HG03280 (cell line): ENCODE measurements around the gene CAVIN2.
A peak's percentile ranks its signal among the peaks of the same experiment; 100 is the strongest.

Source experiments
- ATAC-seq: cut with Tn5 transposase; IDR thresholded peaks from one replicate; pipeline ENCODE4 v1.9.1; 2021; ENCODE audit warnings: mild to moderate bottlenecking, moderate library complexity; ENCODE audit not compliant: unreplicated experiment

CAVIN2 gene

GRCh38 chr2:191840921-191841320, 6.0 kb downstream of the CAVIN2 start:
- no peak for ATAC-seq

DNA sequence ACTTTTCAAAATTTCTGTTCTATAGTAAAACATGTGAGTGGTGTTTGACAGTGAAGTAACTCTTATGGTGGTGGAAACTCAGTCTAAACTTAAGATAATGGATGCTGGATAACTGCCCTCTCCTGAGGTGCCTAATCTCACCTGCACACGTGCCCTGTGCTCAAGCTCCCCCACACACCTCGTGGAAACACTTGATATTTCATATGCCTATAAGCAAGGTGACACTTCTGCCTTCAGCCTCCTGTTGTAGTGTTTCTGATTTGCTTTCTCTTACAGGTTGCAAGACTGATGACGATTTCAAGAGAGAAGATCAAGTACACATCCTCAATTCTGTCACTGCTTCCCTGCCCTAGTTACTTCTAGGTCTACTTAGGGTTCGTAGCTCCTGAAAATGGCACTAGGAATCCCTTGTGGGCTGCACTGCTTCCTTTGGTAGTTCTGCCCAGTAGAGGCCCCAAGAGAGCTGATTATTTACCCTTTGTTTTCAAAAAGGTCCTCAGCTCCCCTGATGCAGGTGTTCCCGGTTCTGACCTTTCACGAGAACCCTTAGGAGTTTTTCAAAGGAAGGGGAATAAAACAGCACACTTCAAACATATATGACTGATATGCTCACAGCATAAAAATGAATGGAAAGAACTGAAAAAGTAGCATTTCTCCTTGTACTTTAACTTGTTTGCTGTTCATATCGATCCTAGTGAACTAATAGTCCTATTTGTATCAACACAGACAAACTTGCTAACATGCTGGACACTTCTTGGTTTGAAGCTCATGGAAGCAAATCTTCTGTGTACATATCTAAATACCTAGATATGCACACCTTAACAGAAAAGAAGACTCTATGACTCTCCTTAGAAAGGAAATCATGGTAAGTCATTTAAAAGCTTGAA, 6.7 kb downstream of the CAVIN2 start:
- no peak for ATAC-seq

- no peak for ATAC-seq
These were observed 8.4 kb downstream of the CAVIN2 start for GRCh38 chr2:191838526-191838925.

GRCh38 chr2:191836853-191837769, 9.8 kb downstream of the CAVIN2 start:
- no peak for ATAC-seq

DNA sequence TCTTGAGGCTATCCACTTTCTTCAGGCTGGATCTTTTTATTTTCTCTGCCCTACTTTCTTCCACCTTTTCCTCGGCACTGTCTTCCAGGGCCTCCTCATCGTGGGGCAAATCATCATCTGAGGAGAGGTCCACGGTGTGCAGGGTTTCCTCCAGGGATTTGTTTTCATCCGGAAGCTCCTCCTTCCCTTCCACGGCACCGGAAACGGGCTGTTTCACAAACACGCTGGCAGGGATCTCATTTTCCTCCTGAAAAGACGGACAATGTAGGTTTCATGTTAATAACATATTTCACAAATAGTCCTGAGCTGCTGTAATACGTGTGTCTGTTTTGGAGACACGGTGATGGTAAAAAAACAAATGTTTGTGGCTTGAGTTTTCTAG, 10.4 kb downstream of the CAVIN2 start:
- ATAC-seq = no peak

DNA sequence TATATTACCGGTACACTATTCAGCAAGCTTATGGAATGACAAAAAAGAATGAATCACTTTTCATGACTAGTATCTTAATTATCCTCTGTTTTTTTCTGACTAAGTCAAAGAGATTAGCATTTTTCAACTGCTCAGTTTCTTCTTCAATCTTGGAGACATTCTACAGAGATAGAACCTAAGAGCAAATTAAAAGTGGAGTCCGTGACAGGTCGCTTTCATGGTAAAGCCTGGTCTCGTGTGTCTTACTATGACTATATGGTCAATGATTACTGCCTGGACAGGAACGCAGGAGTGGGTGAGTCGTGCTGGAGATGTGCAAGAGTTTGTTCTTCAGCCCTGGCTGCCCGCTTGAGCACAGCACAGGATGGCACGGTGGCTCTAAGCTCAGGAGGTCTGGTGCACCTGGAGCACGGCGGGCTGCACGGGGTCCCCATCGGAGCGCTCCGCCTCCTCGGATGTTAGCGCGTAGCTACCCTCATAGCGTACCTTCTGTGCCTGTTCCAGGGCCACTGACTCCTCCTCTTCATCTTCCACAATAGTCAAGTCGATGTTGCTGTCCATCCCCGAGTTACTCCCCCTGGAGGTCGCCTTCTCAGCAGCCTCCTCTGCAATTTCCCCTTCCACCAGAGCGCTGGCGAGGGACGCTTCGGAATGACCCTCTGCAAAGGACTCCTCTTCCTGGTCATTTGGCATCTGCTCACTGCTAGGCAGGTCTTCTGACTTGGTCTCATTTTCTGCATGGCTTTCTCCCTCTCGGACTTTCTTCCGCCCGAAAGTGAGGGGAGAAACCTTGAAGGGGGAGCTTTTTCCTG, 11.1 kb downstream of the CAVIN2 start:
- no peak for ATAC-seq

DNA sequence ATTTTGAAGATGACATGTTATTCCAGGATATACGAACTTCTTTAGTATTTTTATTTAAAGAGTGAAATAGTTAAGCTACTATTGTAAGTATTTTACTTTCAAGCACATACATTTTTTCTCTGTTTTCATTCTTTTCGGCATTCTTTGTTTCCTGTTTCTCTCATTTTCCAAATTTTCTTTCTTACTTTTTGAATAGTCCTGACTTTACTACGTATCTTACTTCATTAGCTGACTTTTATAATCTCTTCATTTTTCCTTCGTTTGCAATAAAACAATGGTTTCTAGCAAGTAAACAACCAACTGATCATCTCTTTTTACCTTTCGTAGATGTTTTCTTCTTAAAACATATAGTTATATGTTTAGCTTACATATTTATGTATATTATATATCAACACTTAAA, 11.8 kb downstream of the CAVIN2 start:
- ATAC-seq = no peak

DNA sequence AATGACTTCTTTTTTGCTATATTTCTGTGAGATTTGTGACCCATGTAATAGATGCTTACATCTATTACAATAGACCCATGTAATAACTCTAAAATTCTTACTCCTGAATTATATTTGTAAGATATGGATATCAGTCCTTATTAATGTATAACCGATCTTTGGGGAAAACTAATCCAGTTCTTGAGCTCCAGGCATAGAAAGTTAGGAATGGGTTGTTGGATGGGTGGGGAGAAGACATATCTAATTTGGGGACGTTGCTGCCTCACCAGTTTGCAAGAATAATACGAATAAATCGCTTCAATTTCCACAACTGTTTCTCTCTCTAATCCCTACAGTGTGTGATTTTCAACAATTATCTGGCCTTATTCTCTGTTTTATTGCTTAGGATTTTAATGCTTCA, 13.5 kb downstream of the CAVIN2 start:
- ATAC-seq = no peak

- no peak for ATAC-seq
These were observed 14.2 kb downstream of the CAVIN2 start for GRCh38 chr2:191832668-191833067.

DNA sequence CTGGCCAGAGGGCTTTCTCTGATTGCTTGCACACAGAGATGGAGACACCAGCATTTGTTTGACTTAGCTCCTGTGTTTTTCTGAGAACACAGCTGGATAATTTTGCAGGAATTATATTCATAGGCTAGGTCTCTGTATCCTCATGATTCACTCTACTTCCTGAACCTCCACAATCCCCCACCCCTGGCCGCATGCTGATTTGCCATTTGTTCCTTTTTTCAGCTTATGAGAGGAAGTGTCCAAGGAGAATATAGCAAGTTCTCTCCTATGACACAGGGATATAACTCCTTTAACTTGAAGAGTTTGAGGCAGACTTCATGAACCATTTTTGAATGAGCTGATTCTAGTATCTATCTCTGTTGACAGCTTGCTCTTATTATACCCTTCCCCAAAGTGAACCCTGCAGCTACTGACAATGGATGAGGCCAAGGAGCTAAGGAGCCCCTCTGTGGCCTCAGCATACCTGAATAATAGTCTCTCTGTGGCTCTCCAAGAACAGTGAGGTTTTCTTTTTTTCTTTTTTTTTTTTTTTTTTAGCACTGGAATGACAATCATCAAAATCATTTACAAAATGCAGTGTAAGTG, 15.4 kb downstream of the CAVIN2 start:
- no peak for ATAC-seq

DNA sequence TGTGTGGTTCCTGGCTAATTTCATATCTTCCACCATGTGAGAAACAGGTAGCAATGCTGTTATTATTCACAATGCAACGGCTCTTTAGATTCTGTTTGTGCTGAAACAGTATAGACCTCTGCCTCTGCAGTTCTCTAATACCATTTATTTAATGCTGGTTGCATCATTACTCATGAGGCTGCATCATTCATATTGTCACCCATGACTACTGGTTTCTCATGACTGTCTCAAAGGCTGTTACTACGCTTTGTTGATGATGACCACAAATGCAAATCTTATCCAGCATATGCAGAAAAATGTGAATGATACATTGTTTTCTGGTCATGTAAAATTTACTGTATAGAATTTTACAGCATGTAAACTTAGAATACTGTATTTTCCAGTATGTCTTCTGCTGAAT, 22.5 kb downstream of the CAVIN2 start:
- ATAC-seq = no peak

DNA sequence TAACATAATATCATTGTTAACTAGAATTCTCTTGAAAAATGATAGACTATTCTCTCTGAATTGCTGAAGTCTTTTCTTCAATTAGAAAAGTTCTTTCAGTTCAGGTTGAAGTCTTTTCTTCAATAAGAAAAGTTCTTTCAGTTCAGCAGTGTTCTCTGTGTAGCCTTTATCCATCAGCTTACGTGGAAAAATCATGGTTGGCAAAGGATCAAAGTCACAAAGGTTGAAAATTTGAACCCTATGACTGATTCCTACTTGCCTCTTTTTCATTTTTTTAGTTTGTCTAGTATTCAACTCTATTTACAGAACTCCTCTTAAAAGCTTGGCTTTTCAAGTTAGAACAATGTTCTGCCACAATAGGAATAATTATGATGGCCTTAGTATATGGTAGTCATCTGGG, 25.8 kb downstream of the CAVIN2 start:
- ATAC-seq = no peak

DNA sequence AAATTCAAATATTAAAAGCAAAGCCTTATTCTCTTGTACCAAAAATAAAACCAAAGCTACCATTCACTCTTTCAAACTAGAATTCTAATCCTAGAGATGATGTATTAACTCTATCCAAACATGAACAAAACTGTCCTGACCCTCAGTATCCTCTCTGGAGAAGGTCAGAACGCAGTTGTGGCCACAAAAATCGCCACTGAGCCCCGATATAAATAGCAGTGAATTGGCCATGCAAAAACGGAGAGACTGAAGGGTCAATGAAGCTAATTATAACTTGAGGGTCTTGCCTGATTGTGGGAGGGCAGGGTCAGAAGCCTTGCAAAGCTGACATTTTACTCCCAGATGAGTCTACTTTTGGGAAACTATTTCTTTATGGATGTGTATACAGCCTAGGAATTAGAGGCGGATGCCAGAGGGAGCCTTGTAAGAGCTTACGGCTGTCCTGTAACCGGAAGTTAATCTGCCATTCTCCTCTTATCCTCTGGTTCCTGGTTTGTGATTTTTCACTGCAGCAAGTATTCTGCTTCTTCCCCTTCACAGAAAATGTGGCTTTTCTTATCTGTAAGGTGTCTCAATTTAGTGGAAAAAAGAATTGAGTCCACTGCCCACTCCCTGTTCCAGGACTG, 28.1 kb downstream of the CAVIN2 start:
- no peak for ATAC-seq

GRCh38 chr2:191818133-191818532, 28.8 kb downstream of the CAVIN2 start:
- no peak for ATAC-seq

DNA sequence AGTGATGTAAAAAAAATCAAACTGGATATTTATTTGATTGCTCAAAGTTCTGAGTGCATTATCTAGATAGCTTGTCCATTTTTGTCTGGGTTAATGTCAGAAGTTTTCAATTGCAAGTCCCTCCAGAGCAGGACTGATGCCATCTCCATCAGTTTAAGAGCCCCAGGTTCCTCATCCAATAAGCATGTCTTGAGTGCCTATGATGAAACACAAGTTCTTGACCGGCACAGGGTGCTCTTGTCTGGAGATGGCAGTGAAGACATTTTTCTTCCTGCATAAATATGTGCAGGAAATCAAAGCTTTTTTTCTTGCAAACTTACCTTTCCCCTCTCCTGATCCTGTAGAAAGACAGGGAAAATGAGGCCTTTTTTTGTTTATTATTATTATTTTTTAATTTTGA, 31.9 kb downstream of the CAVIN2 start:
- no peak for ATAC-seq

GRCh38 chr2:191813943-191814342, 32.9 kb downstream of the CAVIN2 start:
- no peak for ATAC-seq

DNA sequence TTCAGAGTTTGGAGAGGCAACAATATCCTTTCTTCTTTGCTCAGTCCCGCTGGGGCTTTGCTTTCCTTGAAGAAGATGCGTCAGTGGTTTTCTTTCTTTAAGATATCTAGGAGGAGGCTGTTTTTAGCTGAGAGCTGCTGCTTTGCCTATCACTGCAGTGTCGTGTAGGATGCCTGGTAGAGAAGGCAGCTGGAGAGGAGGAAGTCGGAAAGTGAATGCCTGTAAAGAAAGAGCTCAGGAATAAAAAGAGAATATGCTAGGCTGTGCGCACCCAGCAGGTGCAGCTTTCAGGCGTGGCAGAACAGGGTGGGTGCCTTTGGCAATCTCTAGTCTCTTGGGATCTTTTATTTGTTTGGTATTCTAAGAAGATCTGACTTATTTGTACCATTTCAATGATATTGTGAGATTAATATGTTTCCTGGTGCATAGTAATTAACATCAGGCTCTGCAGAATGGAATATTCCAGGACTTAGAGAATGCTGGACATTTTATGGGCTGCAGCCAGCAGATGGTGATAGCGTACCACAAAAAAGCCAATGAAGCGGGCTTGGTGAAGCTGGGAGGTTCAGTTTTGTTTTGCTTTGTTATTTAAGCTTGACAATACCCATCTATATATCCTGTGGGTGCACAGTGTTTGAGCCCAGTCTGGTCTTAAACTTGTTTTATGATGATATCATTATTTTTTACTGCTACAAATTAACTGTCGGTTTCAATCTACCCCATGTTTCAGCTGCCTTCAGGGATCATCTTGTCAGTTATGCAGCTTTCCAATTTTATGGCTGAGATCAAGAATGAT, 34.9 kb downstream of the CAVIN2 start:
- peak; percentile 71 for ATAC-seq

GRCh38 chr2:191806396-191806795, 40.5 kb downstream of the CAVIN2 start:
- no peak for ATAC-seq

DNA sequence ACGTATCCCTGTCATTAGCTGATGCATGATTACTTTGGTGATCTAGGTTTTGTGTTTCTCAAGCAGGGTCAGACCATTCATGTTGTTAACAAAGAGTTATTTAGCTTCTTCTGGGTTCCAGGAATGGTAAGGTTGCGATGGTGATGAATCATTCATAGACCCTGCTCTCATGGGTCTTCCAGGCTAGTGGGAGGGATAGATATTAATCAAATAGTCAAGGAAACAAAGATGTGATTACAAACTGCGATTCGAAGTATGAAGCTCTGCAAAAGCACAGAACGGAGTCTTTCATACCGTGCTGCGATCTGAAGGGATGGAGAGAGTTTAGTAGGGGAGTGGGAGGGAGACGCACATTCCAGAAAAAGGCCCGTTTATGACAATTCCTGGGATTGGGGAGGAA, 42.1 kb downstream of the CAVIN2 start:
- ATAC-seq = no peak
